Gastrocnemius medialis (tissue), 4 donors: Measurements from ENCODE around the gene WIPI1. TPM values are rescaled to one million over a fixed set of nuclear protein-coding genes. Genes with fewer than 3 reads are reported as not detected.

Experiments used
- ATAC-seq, 2 donors: fragments of 150-250 bp; one replicate each; pipeline ENCODE4 v1.9.1; 2016
- DNase-seq, 2 donors: peaks; one replicate each; pipeline ENCODE4 v3.0.0-alpha.2; 2019
- H3K27ac ChIP-seq, 4 donors: fragments of 200-600 bp; sonication (generic); 1 replicate in 1 of 4; 2 replicates in 3 of 4; pipeline ENCODE4 v1.5.1; 2016 to 2018; ENCODE audit warnings: mild to moderate bottlenecking in 2 of 4, moderate library complexity in 1 of 4
- H3K27me3 ChIP-seq, 3 donors: fragments of 200-600 bp; sonication (generic) in 2 of 3; 1 replicate in 1 of 3; 2 replicates in 2 of 3; pipeline versions ENCODE4 v1.5.1 to v1.6.0; 2016 to 2019; ENCODE audit warnings: mild to moderate bottlenecking in 1 of 3, moderate library complexity in 1 of 3
- H3K36me3 ChIP-seq, 2 donors: fragments of 200-600 bp; sonication (generic) in 1 of 2; one replicate each; pipeline ENCODE4 v1.5.1; 2017 to 2018
- H3K4me1 ChIP-seq, 2 donors: fragments of 200-600 bp; sonication (generic) in 1 of 2; one replicate each; pipeline ENCODE4 v1.5.1; 2016 to 2017; ENCODE audit warnings: mild to moderate bottlenecking in 2 of 2
- H3K4me3 ChIP-seq, 4 donors: fragments of 200-600 bp; sonication (generic) in 3 of 4; 1 replicate in 1 of 4; 2 replicates in 3 of 4; pipeline ENCODE4 v1.5.1; 2016 to 2019; ENCODE audit warnings: mild to moderate bottlenecking in 2 of 4
- H3K9me3 ChIP-seq, 3 donors: fragments of 200-600 bp; sonication (generic) in 2 of 3; 1 replicate in 1 of 3; 2 replicates in 2 of 3; pipeline ENCODE4 v1.5.1; 2016 to 2019
- POLR2A ChIP-seq, 2 donors: fragments of 450-650 bp; IDR thresholded peaks; one replicate each; pipeline ENCODE4 v1.6.1; 2017; ENCODE audit warnings: antibody characterized with exemption in 2 of 2, mild to moderate bottlenecking in 2 of 2, moderate library complexity in 2 of 2
- in situ Hi-C, 4 donors: fragments of 200-750 bp; cut with MboI; loops; one replicate each; pipeline versions ENCODE4 v1.15.0 to v1.8.0; 2017; ENCODE audit warnings: low sequenced_read_pairs in 4 of 4
- intact Hi-C: fragments of 100-400 bp; cut with DNase I; formaldehyde crosslinking; loops from one replicate; pipeline ENCODE4 v1.15.1; 2023; ENCODE audit warnings: low total_unique reads
- total RNA-seq, 4 donors: library from RNA; depleted of rRNA; stranded (reverse); fragments of >200 nt; gene quantifications; one replicate each; pipeline versions ENCODE4 v1.1.0 to v1.2.3, GENCODE V29; 2016
- TF ChIP-seq, protein P1 (sequence below), 5 experiments: fragments of 450-650 bp in 3 of 5; fragments of 200-600 bp in 2 of 5; sonication (generic) in 2 of 5; IDR thresholded peaks in 4 of 5; conservative IDR thresholded peaks in 1 of 5; 1 replicate in 4 of 5; 2 replicates in 1 of 5; pipeline ENCODE4 v1.5.1; 2016 to 2019; ENCODE audit warnings: antibody characterized with exemption in 5 of 5, mild to moderate bottlenecking in 3 of 5, moderate library complexity in 3 of 5

Gene WIPI1
- total RNA-seq, 4 donors from 2014 or later, result 79.1 to 182 (median 92.0) TPM

DNA sequence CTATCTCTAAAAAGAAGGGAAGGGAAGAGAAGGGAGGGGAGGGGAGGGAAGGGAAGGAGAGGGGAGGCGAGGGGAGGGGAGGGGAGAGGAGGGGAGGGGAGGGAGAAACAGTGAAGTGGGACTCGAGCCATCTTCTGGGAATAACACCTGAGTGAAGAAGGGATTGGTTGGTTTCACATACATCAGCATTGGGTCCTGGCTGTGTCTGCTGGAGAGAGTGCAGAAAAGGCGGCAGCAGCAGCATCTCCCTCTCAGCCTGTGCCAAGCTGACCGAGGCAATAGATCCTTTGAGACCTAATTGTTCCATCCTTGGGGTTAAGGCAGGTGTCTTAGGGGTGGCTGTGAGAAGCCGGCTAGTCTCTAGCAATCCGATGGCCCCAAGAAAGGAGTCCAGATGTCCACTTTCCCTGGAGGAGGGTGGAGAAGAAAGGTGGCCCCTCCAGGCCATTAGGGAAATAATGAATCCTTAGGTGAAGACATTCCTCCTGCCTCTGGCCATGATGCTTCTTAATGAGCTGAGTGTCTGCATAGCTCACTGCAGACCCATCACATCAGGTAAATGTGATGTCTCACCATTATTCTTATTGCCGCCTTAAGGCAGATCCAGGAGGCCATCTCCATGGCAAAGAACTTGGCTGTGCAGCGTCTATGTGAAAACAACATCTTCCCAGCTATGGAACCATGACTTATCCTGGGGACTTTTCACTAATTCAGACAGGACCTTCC, 71.6 kb downstream of the WIPI1 start:
- TF ChIP-seq, protein P1, sequence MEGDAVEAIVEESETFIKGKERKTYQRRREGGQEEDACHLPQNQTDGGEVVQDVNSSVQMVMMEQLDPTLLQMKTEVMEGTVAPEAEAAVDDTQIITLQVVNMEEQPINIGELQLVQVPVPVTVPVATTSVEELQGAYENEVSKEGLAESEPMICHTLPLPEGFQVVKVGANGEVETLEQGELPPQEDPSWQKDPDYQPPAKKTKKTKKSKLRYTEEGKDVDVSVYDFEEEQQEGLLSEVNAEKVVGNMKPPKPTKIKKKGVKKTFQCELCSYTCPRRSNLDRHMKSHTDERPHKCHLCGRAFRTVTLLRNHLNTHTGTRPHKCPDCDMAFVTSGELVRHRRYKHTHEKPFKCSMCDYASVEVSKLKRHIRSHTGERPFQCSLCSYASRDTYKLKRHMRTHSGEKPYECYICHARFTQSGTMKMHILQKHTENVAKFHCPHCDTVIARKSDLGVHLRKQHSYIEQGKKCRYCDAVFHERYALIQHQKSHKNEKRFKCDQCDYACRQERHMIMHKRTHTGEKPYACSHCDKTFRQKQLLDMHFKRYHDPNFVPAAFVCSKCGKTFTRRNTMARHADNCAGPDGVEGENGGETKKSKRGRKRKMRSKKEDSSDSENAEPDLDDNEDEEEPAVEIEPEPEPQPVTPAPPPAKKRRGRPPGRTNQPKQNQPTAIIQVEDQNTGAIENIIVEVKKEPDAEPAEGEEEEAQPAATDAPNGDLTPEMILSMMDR (IDR thresholded peaks at IDR 0.05 in 4 of 5, conservative IDR thresholded peaks at IDR 0.05 in 1 of 5), result no peak
- no peak for TF ChIP-seq POLR2A (IDR thresholded peaks at IDR 0.05)
- Histone ChIP-seq H3K27me3 (no peaks in the 10 kb centered on the region), H3K4me1 (peaks cover 13 to 45% of the 10 kb centered on the region in 2 donors), H3K9me3 (no peaks in the 10 kb centered on the region), H3K4me3 (no peak overlapping the region), H3K27ac (peak overlapping the region; percentile 77 to 98 (median 80)), H3K36me3 (no peaks in the 10 kb centered on the region)
- peak in 1 of 2 donors; percentile 2 for ATAC-seq
- in situ Hi-C loops (loop anchor here in 1 of 4 donors (10.0 kb wide), 1 partner anchor 121 kb away; no protein-coding TSS in a partner anchor), intact Hi-C loops (loop anchor here (10.0 kb wide), 1 partner anchor 1341 kb away; the partner anchor contains the start of gene CACNG1)
- DNase-seq, result no peak

DNA sequence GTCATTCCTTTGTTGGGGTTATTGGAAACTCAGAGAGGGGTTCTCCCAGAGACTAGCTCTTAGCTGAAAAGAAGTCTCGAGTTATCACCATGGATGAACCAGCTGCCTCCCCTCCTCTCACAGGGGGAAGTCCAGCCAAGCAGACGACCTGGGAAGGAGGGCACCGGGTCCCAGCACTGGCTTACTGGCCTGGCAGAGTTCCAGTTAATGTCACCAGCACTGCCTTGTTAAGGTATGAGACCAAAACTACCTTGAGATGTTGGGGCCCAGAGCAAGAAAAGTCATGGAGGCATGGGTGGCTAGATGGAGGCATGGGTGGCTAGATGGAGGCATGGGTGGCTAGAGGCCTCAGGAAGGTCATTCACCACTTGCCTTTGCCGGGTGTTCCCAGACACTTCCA, 72.4 kb downstream of the WIPI1 start:
- no peak for ATAC-seq
- intact Hi-C loops (loop anchor here (10.0 kb wide), 1 partner anchor 1340 kb away; the partner anchor contains the start of gene CACNG1), in situ Hi-C loops (loop anchor here in 1 of 4 donors (10.0 kb wide), 1 partner anchor 120 kb away; no protein-coding TSS in a partner anchor)

DNA sequence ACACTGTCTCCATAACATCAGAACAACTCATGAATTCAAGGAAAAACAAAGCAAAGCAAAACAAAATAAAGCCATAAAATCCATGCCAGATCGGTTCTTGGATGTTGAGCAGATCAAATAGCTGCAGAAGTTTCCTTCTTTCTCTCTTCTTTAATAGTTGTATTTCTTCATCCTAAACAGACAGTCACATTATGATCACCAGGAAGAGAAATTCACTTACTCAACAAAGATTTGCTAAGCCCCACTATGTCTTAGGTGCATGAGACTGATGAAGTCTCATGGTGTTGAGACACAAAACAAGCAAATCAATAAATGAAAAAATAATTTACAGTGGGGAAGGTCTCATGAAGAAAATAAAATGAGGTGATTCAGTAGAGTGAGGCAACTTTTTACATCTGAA, 72.8 kb downstream of the WIPI1 start:
- intact Hi-C loops, result loop anchor here (10.0 kb wide), 1 partner anchor 1340 kb away; the partner anchor contains the start of gene CACNG1
- DNase-seq (no peak), ATAC-seq (no peak)
- TF ChIP-seq, protein P1 (IDR thresholded peaks at IDR 0.05 in 4 of 5, conservative IDR thresholded peaks at IDR 0.05 in 1 of 5), result no peak
- TF ChIP-seq POLR2A (IDR thresholded peaks at IDR 0.05), result no peak
- peaks cover 25 to 57% of the 10 kb centered on the region in 2 donors for H3K4me1 ChIP-seq
- no peaks in the 10 kb centered on the region for H3K27me3 ChIP-seq
- H3K4me3 ChIP-seq, result no peak overlapping the region
- H3K27ac ChIP-seq, result peak overlapping the region; percentile 6 to 98 (median 68)
- no peaks in the 10 kb centered on the region for H3K36me3 ChIP-seq
- in situ Hi-C loops, result loop anchor here in 1 of 4 donors (10.0 kb wide), 1 partner anchor 120 kb away; no protein-coding TSS in a partner anchor
- H3K9me3 ChIP-seq, result no peaks in the 10 kb centered on the region

More for the DNA sequence above, 72.4 kb downstream of the WIPI1 start:
- H3K9me3 ChIP-seq, result no peaks in the 10 kb centered on the region
- peak overlapping the region in 3 of 4 donors; percentile 66 to 98 (median 70) for H3K27ac ChIP-seq
- peaks cover 20 to 52% of the 10 kb centered on the region in 2 donors for H3K4me1 ChIP-seq
- no peak for TF ChIP-seq POLR2A (IDR thresholded peaks at IDR 0.05)
- TF ChIP-seq, protein P1 (IDR thresholded peaks at IDR 0.05 in 4 of 5, conservative IDR thresholded peaks at IDR 0.05 in 1 of 5), result no peak
- DNase-seq, result no peak
- H3K36me3 ChIP-seq, result no peaks in the 10 kb centered on the region
- no peaks in the 10 kb centered on the region for H3K27me3 ChIP-seq
- no peak overlapping the region for H3K4me3 ChIP-seq

DNA sequence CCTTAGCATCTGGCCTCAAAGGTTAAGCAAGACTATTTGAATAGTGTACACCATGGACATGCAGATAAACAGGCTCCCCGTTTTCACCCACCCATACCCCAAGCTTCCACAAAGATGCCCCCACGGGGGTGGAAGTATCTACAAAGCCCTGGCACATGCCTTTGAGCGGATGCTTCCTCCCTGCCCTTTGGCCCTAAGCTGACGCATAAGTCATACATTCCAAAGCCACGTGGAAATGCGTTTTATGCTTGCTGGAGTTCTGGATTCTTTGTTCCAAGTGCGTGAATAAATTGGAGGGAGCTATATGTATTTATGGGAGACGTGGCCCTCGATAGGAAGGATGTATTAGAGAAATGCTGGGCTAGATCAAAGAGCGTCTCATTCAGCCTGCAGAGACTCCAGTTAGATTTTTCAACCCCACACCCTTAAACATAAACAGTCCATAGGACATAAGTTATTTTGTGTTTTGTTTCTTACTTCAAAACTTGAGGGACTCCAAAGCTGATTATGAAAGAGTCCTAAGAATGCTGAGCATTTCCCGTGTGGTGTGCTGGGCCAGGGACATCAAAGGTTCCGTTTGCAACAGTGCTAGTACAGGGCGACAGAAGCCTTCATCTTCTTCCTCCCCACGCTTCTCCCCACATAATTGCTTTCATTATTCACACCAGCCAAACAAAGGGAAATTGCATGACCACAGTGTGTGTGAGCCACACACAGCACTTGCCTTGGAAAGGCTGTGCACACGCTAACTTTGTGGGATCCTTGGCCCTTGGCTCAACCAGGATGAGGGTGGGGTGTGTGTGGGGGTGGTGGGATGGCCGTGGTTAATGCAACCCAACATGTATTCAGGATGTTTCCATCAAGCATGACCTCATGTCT, 73.6 kb downstream of the WIPI1 start:
- Histone ChIP-seq H3K27ac (peak overlapping the region; percentile 6 to 98 (median 68)), H3K9me3 (no peaks in the 10 kb centered on the region), H3K4me1 (peaks cover 33 to 62% of the 10 kb centered on the region in 2 donors), H3K4me3 (no peak overlapping the region), H3K27me3 (no peaks in the 10 kb centered on the region), H3K36me3 (no peaks in the 10 kb centered on the region)
- ATAC-seq (no peak), DNase-seq (no peak)
- in situ Hi-C loops, result loop anchor here in 1 of 4 donors (10.0 kb wide), 1 partner anchor 119 kb away; no protein-coding TSS in a partner anchor
- intact Hi-C loops, result loop anchor here (10.0 kb wide), 1 partner anchor 1339 kb away; the partner anchor contains the start of gene CACNG1
- TF ChIP-seq POLR2A (IDR thresholded peaks at IDR 0.05), result peak in 1 of 2 donors; percentile 11
- TF ChIP-seq, protein P1 (IDR thresholded peaks at IDR 0.05 in 4 of 5, conservative IDR thresholded peaks at IDR 0.05 in 1 of 5), result no peak
